DOHH2 (cell line): Measurements from ENCODE around the gene MOV10L1.

Experiments
- H3F3A ChIP-seq: fragments of 200-600 bp; sonication (generic), shearing (Covaris generic); 2 replicates; pipeline ENCODE4 v1.6.0; 2016; ENCODE audit warnings: antibody characterized with exemption, mild to moderate bottlenecking; ENCODE audit not compliant: control insufficient read depth, insufficient read depth
- H3K27ac ChIP-seq: fragments of 200-600 bp; sonication (generic); 2 replicates; pipeline ENCODE4 v1.5.1; 2014; ENCODE audit warnings: low read depth, mild to moderate bottlenecking, low read length, moderate library complexity
- H3K27me3 ChIP-seq: fragments of 200-600 bp; sonication (generic); 2 replicates; pipeline ENCODE4 v1.6.1; 2014; ENCODE audit warnings: mild to moderate bottlenecking, low read length, mixed read lengths; ENCODE audit not compliant: control insufficient read depth
- H3K36me3 ChIP-seq: fragments of 200-600 bp; sonication (generic); 2 replicates; pipeline ENCODE4 v1.6.1; 2014; ENCODE audit warnings: mild to moderate bottlenecking, low read length, moderate library complexity, mixed read lengths; ENCODE audit not compliant: control insufficient read depth
- H3K4me1 ChIP-seq: fragments of 200-600 bp; sonication (generic); 2 replicates; pipeline ENCODE4 v1.6.1; 2014; ENCODE audit warnings: mild to moderate bottlenecking, low read length, mixed read lengths; ENCODE audit not compliant: control insufficient read depth
- H3K4me2 ChIP-seq: fragments of 200-600 bp; sonication (generic); 2 replicates; pipeline ENCODE4 v1.6.0; 2014; ENCODE audit warnings: mild to moderate bottlenecking, low read length, moderate library complexity
- H3K4me3 ChIP-seq: fragments of 200-600 bp; sonication (generic); 2 replicates; pipeline ENCODE4 v1.5.1; 2014; ENCODE audit warnings: mild to moderate bottlenecking, low read length, mixed read lengths
- H3K79me2 ChIP-seq: fragments of 200-600 bp; sonication (generic); 2 replicates; pipeline ENCODE4 v1.6.1; 2014; ENCODE audit warnings: mild to moderate bottlenecking, low read length, mixed read lengths; ENCODE audit not compliant: control insufficient read depth
- H3K9me2 ChIP-seq: fragments of 200-600 bp; sonication (generic); replicated peaks from 2 replicates; pipeline ENCODE4 v1.6.1; 2014; ENCODE audit warnings: mild to moderate bottlenecking, low read length, mixed read lengths; ENCODE audit not compliant: control insufficient read depth
- H3K9me3 ChIP-seq: fragments of 200-600 bp; sonication (generic); 2 replicates; pipeline ENCODE4 v1.6.1; 2014; ENCODE audit warnings: antibody characterized with exemption, low read length, mixed read lengths; ENCODE audit not compliant: control insufficient read depth, insufficient read depth
- H4K20me1 ChIP-seq: fragments of 200-600 bp; sonication (generic); 2 replicates; pipeline ENCODE4 v1.6.0; 2014; ENCODE audit warnings: low read depth, mild to moderate bottlenecking, antibody characterized with exemption, low read length, moderate library complexity; ENCODE audit not compliant: control insufficient read depth, insufficient read depth
- CTCF ChIP-seq: fragments of 200-600 bp; sonication (generic); IDR thresholded peaks from one replicate; pipeline ENCODE4 v1.5.1; 2014; ENCODE audit warnings: antibody characterized with exemption, mild to moderate bottlenecking, low read depth, low read length; ENCODE audit not compliant: poor library complexity, severe bottlenecking
- EZH2phosphoT487 ChIP-seq: fragments of 200-600 bp; sonication (generic); IDR thresholded peaks from 2 replicates; pipeline ENCODE4 v1.6.1; 2017; ENCODE audit warnings: borderline replicate concordance, mild to moderate bottlenecking, antibody characterized with exemption, low read length, moderate library complexity, mixed read lengths

Gene MOV10L1

GRCh38 chr22:50048836-50049235 lies 41.0 kb upstream of the MOV10L1 start:
- Histone ChIP-seq H3K4me3 (no peak overlapping the region), H3K27me3 (peaks cover 2% of the 10 kb centered on the region; the same call in 1 of the 2 replicates), H3K9me2 (no peaks in the 10 kb centered on the region), H3K9me3 (peaks cover 17% of the 10 kb centered on the region), H3K36me3 (no peaks in the 10 kb centered on the region), H3F3A (peaks cover 11% of the 10 kb centered on the region), H3K27ac (no peak overlapping the region), H3K4me2 (no peak overlapping the region), H4K20me1 (no peaks in the 10 kb centered on the region), H3K4me1 (peaks cover 4% of the 10 kb centered on the region), H3K79me2 (no peaks in the 10 kb centered on the region)
- no peak for TF ChIP-seq EZH2phosphoT487
- TF ChIP-seq CTCF, result no peak

GRCh38 chr22:50049299-50050195 lies 40.3 kb upstream of the MOV10L1 start:
- peaks cover 12% of the 10 kb centered on the region for H3K4me1 ChIP-seq
- H3K9me2 ChIP-seq, result no peaks in the 10 kb centered on the region
- H3K79me2 ChIP-seq, result no peaks in the 10 kb centered on the region
- no peaks in the 10 kb centered on the region for H4K20me1 ChIP-seq
- no peak overlapping the region for H3K4me3 ChIP-seq
- H3F3A ChIP-seq, result peaks cover 17% of the 10 kb centered on the region
- H3K9me3 ChIP-seq, result peaks cover 21% of the 10 kb centered on the region
- peaks cover under 1% of the 10 kb centered on the region; the same call in 1 of the 2 replicates for H3K27me3 ChIP-seq
- H3K4me2 ChIP-seq, result no peak overlapping the region
- no peak overlapping the region for H3K27ac ChIP-seq
- no peaks in the 10 kb centered on the region for H3K36me3 ChIP-seq
- no peak for TF ChIP-seq EZH2phosphoT487
- TF ChIP-seq CTCF, result no peak

- no peak overlapping the region for H3K4me2 ChIP-seq
- H3F3A ChIP-seq, result peaks cover 22% of the 10 kb centered on the region
- H3K79me2 ChIP-seq, result no peaks in the 10 kb centered on the region
- no peaks in the 10 kb centered on the region for H3K27me3 ChIP-seq
- H3K9me2 ChIP-seq, result no peaks in the 10 kb centered on the region
- H3K27ac ChIP-seq, result no peak overlapping the region
- H3K4me3 ChIP-seq, result no peak overlapping the region
- no peak for TF ChIP-seq CTCF
- no peak for TF ChIP-seq EZH2phosphoT487
- H3K4me1 ChIP-seq, result peaks cover 35% of the 10 kb centered on the region
- H4K20me1 ChIP-seq, result no peaks in the 10 kb centered on the region
- peaks cover 21% of the 10 kb centered on the region for H3K9me3 ChIP-seq
- no peaks in the 10 kb centered on the region for H3K36me3 ChIP-seq
These were observed 37.9 kb upstream of the MOV10L1 start for GRCh38 chr22:50051930-50052329.
